ENCODE data around the gene MAFG. TPM values are rescaled to one million over a fixed set of nuclear protein-coding genes. Genes with fewer than 3 reads are reported as not detected.

The MAFG gene
- total and polyA plus RNA-seq, 2 of the 13 experiments (the other 11 are each of a cell fraction or from before 2014, with no cell fraction given) = 14.5 to 20.0 TPM

GRCh38 chr17:81964081-81964849, 36.7 kb upstream of the MAFG start (continued):
- no peak for TF ChIP-seq ZBTB33 (CRISPR knock-in tag; IDR thresholded peaks at IDR 0.05)
- no peak for TF ChIP-seq ZNF569 (CRISPR knock-in tag; IDR thresholded peaks at IDR 0.05; ENCODE audit: borderline replicate concordance)
- TF ChIP-seq SP1 (IDR thresholded peaks at IDR 0.05) = no peak
- TF ChIP-seq SP1 (CRISPR knock-in tag; IDR thresholded peaks at IDR 0.05) = no peak
- TF ChIP-seq ZNF891 (CRISPR knock-in tag; IDR thresholded peaks at IDR 0.05) = peak; percentile 45; the same call in 1 of the 2 replicates
- 0 out of 2 replicates have a peak, but pooled peaks have one; percentile 18 for TF ChIP-seq ZNF749 (CRISPR knock-in tag; IDR thresholded peaks at IDR 0.05; ENCODE audit: borderline replicate concordance)
- no peak for TF ChIP-seq TBP (CRISPR knock-in tag; IDR thresholded peaks at IDR 0.05)
- TF ChIP-seq, protein P1, sequence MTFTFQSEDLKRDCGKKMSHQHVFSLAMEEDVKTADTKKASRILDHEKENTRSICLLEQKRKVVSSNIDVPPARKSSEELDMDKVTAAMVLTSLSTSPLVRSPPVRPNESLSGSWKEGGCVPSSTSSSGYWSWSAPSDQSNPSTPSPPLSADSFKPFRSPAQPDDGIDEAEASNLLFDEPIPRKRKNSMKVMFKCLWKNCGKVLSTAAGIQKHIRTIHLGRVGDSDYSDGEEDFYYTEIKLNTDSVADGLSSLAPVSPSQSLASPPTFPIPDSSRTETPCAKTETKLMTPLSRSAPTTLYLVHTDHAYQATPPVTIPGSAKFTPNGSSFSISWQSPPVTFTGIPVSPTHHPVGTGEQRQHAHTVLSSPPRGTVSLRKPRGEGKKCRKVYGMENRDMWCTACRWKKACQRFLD (CRISPR knock-in tag; IDR thresholded peaks at IDR 0.05; ENCODE audit: borderline replicate concordance) = no peak; the same call in 1 of the 2 replicates
- peak; percentile 70 for TF ChIP-seq MED1 (CRISPR knock-in tag; IDR thresholded peaks at IDR 0.05)
- TF ChIP-seq CSRNP1 (CRISPR knock-in tag; IDR thresholded peaks at IDR 0.05) = peak; percentile 71
- TF ChIP-seq STAG1 (CRISPR knock-in tag; IDR thresholded peaks at IDR 0.05) = peak; percentile 19; the same call in 1 of the 2 replicates
- TF ChIP-seq ZNF468 (CRISPR knock-in tag; IDR thresholded peaks at IDR 0.05) = no peak
- TF ChIP-seq ZFP41 (CRISPR knock-in tag; IDR thresholded peaks at IDR 0.05; ENCODE audit: borderline replicate concordance) = no peak
- TF ChIP-seq TFE3 (CRISPR knock-in tag; IDR thresholded peaks at IDR 0.05) = peak; percentile 42; the same call in 1 of the 2 replicates
- no peak for TF ChIP-seq ZNF260 (CRISPR knock-in tag; IDR thresholded peaks at IDR 0.05; ENCODE audit: borderline replicate concordance, low read depth)
- TF ChIP-seq MAZ (IDR thresholded peaks at IDR 0.05; ENCODE audit: borderline replicate concordance, low read depth, low read length) = no peak
- no peak for TF ChIP-seq MAZ (CRISPR knock-in tag; IDR thresholded peaks at IDR 0.05; ENCODE audit: low read depth)
- no peak for TF ChIP-seq THAP7 (CRISPR knock-in tag; IDR thresholded peaks at IDR 0.05)
- no peak for TF ChIP-seq RBM39 (IDR thresholded peaks at IDR 0.05; ENCODE audit: low read depth, low read length, poor library complexity, severe bottlenecking)

Measured in HepG2 (cell line).